ENCODE data around the gene TESK2. TPM values are rescaled to one million over a fixed set of nuclear protein-coding genes. Genes with fewer than 3 reads are reported as not detected.

Gene TESK2
- total RNA-seq, 4 donors from 2014 or later = 16.0 to 28.9 (median 22.8) TPM

DNA sequence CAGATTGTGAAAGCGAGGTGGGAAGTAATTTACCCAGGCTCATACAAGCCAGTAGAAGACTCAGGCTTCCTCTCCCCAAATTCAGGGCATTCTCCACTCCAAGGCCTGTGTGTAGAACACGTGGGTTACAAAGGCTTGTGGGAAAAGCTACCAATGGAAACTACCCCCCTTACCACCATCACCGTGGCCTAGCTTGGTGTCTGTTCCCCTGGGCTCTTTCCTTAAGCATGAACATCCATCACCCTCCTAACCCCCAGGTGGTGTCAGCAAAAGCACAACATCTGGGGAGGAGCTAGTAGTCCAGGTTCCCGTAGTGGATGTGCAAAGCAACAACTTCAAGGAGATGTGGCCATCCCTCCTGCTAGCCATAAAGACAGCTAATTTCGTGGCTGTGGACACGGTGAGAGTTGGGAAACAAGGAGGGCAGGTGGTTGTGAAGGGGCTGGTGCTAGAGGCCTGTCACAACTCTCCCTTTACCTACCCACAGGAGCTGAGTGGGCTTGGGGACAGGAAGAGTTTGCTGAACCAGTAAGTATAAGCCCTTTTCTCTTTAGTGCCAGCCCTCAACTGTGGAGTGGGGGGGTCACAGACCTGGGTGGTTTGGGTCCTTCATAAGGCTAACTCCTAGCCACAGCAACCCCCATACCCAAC is 150.0 kb downstream of the TESK2 start:
- DNase-seq (ENCODE audit: low spot score in 2 of 2) = no peak
- peaks cover 40% of the 10 kb centered on the region for H3K36me3 ChIP-seq
- 25% methylated on average over 6 of the region's 6 CpGs for WGBS

GRCh38 chr1:45339789-45340558 is 151.0 kb downstream of the TESK2 start, which contains the start of the genes MUTYH and TOE1:
Gene MUTYH (minus strand): TSS chr1:45340440. CDS start chr1:45334505, 5,935 bp downstream.
Gene TOE1 (plus strand): TSS chr1:45340170. CDS start chr1:45340253, 83 bp downstream.
- H3K27ac ChIP-seq = peak within 1 kb of the TSS; percentile 93
- H3K36me3 ChIP-seq = peaks cover 30% of the 10 kb centered on the region
- peak within 1 kb of the TSS; percentile 59 for H3K4me3 ChIP-seq
- TF ChIP-seq EP300 (IDR thresholded peaks at IDR 0.05) (no peak), POLR2AphosphoS5 (IDR thresholded peaks at IDR 0.05) (peak in 2 of 3 donors; percentile 55 to 83), POLR2A (IDR thresholded peaks at IDR 0.05) (peak; percentile 25 to 83)
- TF ChIP-seq, protein P1, sequence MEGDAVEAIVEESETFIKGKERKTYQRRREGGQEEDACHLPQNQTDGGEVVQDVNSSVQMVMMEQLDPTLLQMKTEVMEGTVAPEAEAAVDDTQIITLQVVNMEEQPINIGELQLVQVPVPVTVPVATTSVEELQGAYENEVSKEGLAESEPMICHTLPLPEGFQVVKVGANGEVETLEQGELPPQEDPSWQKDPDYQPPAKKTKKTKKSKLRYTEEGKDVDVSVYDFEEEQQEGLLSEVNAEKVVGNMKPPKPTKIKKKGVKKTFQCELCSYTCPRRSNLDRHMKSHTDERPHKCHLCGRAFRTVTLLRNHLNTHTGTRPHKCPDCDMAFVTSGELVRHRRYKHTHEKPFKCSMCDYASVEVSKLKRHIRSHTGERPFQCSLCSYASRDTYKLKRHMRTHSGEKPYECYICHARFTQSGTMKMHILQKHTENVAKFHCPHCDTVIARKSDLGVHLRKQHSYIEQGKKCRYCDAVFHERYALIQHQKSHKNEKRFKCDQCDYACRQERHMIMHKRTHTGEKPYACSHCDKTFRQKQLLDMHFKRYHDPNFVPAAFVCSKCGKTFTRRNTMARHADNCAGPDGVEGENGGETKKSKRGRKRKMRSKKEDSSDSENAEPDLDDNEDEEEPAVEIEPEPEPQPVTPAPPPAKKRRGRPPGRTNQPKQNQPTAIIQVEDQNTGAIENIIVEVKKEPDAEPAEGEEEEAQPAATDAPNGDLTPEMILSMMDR (IDR thresholded peaks at IDR 0.05) = no peak
- under 1% methylated on average over 15 of the region's 70 CpGs for WGBS
- peak; percentile 95 to 97 for DNase-seq (ENCODE audit: low spot score in 2 of 2)
- no peaks in the 10 kb centered on the region for H3K9me3 ChIP-seq
- H3K4me1 ChIP-seq = peaks cover 23% of the 10 kb centered on the region
- H3K27me3 ChIP-seq = no peaks in the 10 kb centered on the region

More for the DNA sequence above, 150.0 kb downstream of the TESK2 start:
- H3K4me1 ChIP-seq = peaks cover 23% of the 10 kb centered on the region
- H3K27ac ChIP-seq = peak overlapping the region; percentile 93
- H3K4me3 ChIP-seq = peak overlapping the region; percentile 59
- TF ChIP-seq POLR2AphosphoS5 (IDR thresholded peaks at IDR 0.05) (no peak), POLR2A (IDR thresholded peaks at IDR 0.05) (no peak), EP300 (IDR thresholded peaks at IDR 0.05) (no peak)
- TF ChIP-seq, protein P1 (IDR thresholded peaks at IDR 0.05) = no peak
- no peaks in the 10 kb centered on the region for H3K27me3 ChIP-seq
- no peaks in the 10 kb centered on the region for H3K9me3 ChIP-seq

DNA sequence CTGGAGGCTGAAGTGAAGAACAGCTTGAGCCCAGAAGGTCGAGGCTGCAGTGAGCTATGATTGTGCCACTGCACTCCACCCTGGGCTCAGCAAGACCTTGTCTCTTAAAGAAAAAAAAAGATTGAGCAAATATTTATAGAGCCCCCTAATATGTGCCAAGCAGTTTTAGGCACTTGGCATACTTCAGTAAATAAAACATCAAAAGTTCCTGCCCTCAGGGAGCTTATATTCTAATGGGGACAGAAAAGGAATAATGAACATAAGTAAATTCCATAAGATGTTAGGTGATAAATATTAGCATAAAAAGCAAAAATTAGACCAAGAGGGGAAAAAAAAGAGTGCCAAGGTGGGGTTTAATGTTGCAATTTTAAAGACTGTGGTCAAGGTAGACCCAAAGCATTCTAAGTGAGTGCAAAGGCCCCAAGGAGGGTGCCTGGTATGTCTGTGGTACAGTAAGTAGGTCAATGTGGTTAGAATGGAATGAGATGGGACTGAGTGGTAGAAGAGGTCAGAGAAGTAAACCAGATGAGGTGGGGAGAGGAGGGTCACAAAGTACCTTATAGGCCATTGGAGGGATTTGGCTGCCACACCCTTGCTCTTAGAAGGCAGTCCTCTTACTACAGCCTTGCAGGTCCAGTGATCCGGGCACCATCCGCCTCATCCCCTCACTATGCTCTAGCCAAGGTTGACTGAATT is 153.2 kb downstream of the TESK2 start:
- peaks cover 20% of the 10 kb centered on the region for H3K36me3 ChIP-seq
- no peak overlapping the region for H3K27ac ChIP-seq
- WGBS = 89% methylated on average over 3 of the region's 3 CpGs
- H3K4me3 ChIP-seq = no peak overlapping the region
- H3K9me3 ChIP-seq = no peaks in the 10 kb centered on the region
- peaks cover 23% of the 10 kb centered on the region for H3K4me1 ChIP-seq
- H3K27me3 ChIP-seq = no peaks in the 10 kb centered on the region
- TF ChIP-seq, protein P1 (IDR thresholded peaks at IDR 0.05) = no peak
- no peak for TF ChIP-seq POLR2A (IDR thresholded peaks at IDR 0.05)
- no peak for TF ChIP-seq POLR2AphosphoS5 (IDR thresholded peaks at IDR 0.05)
- TF ChIP-seq EP300 (IDR thresholded peaks at IDR 0.05) = no peak
- DNase-seq (ENCODE audit: low spot score in 2 of 2) = no peak

- no peak for DNase-seq (ENCODE audit: low spot score in 2 of 2)
- peaks cover 12% of the 10 kb centered on the region for H3K4me1 ChIP-seq
- 83% methylated on average over 4 of the region's 4 CpGs for WGBS
Measured at GRCh38 chr1:45335855-45336324, 155.1 kb downstream of the TESK2 start.

More at GRCh38 chr1:45335855-45336324, 155.1 kb downstream of the TESK2 start:
- H3K27me3 ChIP-seq = no peaks in the 10 kb centered on the region
- TF ChIP-seq EP300 (IDR thresholded peaks at IDR 0.05) = no peak
- TF ChIP-seq POLR2A (IDR thresholded peaks at IDR 0.05) = no peak
- TF ChIP-seq, protein P1 (IDR thresholded peaks at IDR 0.05) = no peak
- TF ChIP-seq POLR2AphosphoS5 (IDR thresholded peaks at IDR 0.05) = no peak
- H3K27ac ChIP-seq = no peak overlapping the region
- H3K36me3 ChIP-seq = peaks cover 31% of the 10 kb centered on the region
- no peak overlapping the region for H3K4me3 ChIP-seq
- H3K9me3 ChIP-seq = no peaks in the 10 kb centered on the region

All from suprapubic skin (tissue), 4 donors.